Adrenal gland (tissue), 12 donors: ENCODE data around the gene NRXN3. TPM values are rescaled to one million over a fixed set of nuclear protein-coding genes. Genes with fewer than 3 reads are reported as not detected.

Experiments
- DNase-seq, 7 donors: peaks; one replicate each; pipeline ENCODE4 v3.0.0-alpha.2; 2019 to 2020
- H3K27ac ChIP-seq, 5 donors: fragments of 200-600 bp; sonication (generic) in 4 of 5; 1 replicate in 3 of 5; 2 replicates in 2 of 5; pipeline versions ENCODE4 v1.5.1 to v1.8.0; 2016 to 2020; ENCODE audit warnings: mild to moderate bottlenecking in 1 of 5
- H3K27me3 ChIP-seq: fragments of 200-600 bp; 2 replicates; pipeline ENCODE4 v1.8.0; 2021
- H3K36me3 ChIP-seq, 2 donors: fragments of 200-600 bp; replicated peaks in 1 of 2; 1 replicate in 1 of 2; 2 replicates in 1 of 2; pipeline versions ENCODE4 v1.5.1 to v1.8.0; 2018 to 2022
- H3K4me1 ChIP-seq, 2 donors: fragments of 200-600 bp; replicated peaks in 1 of 2; 1 replicate in 1 of 2; 2 replicates in 1 of 2; pipeline versions ENCODE4 v1.5.1 to v1.8.0; 2018 to 2021
- H3K4me3 ChIP-seq, 4 donors: fragments of 200-600 bp; sonication (generic) in 3 of 4; one replicate each; pipeline ENCODE4 v1.5.1; 2016 to 2018
- H3K9me3 ChIP-seq, 3 donors: fragments of 200-600 bp; sonication (generic) in 1 of 3; replicated peaks in 1 of 3; 1 replicate in 2 of 3; 2 replicates in 1 of 3; pipeline versions ENCODE4 v1.5.1 to v1.8.0; 2016 to 2021
- CTCF ChIP-seq, 6 experiments: fragments of 450-650 bp in 4 of 6; fragments of 200-600 bp in 2 of 6; sonication (generic) in 1 of 6; IDR thresholded peaks; 1 replicate in 5 of 6; 2 replicates in 1 of 6; pipeline versions ENCODE4 v1.5.1 to v1.8.0; 2016 to 2021; ENCODE audit warnings: antibody characterized with exemption in 6 of 6, mild to moderate bottlenecking in 2 of 6, moderate library complexity in 1 of 6
- POLR2A ChIP-seq, 2 donors: fragments of 450-650 bp; IDR thresholded peaks; one replicate each; pipeline ENCODE4 v1.6.1; 2017; ENCODE audit warnings: antibody characterized with exemption in 2 of 2, mild to moderate bottlenecking in 2 of 2, moderate library complexity in 1 of 2
- WGBS, 4 donors: extraction: QIAGEN DNeasy Blood & Tissue Kit in 2 of 4; methylation state at CpG; one replicate each; pipeline versions ENCODE4 v1.1.5 to v1.1.7; 2013 to 2017; 5-methylcytosine and 5-hydroxymethylcytosine counted together
- intact Hi-C, 2 donors: fragments of 100-400 bp; cut with DNase I; formaldehyde crosslinking; loops; one replicate each; pipeline versions ENCODE4 v1.14.1 to v1.15.0; 2022 to 2023
- polyA plus RNA-seq, 3 donors: library from polyadenylated mRNA; stranded (reverse); fragments of 200-250 nt in 2 of 3; fragments of 350-450 nt in 1 of 3; fragmentation: Illumina TruSeq in 1 of 3; extraction: RNeasy Lipid Tissue Mini Kit (QIAGEN cat#74804) in 1 of 3; gene quantifications; one replicate each; pipeline ENCODE4 v1.2.3, GENCODE V29; 2013 to 2014
- total RNA-seq, 9 donors: library from RNA; depleted of rRNA in 4 of 9; stranded (reverse); fragments of >200 nt in 4 of 9; fragments of 120-200 nt in 1 of 9; fragmentation: NEBNext Ultra II Directional in 1 of 9; extraction: Animal tissue kit (Norgen Biotek cat#: 25700) in 1 of 9; gene quantifications; one replicate each; pipeline versions ENCODE4 v1.1.0 to v1.2.4, GENCODE V29; 2013 to 2023
- donor health status: healthy with polysubstance abuse.
- donor health status: Bipolar disorder and iron deficiency.
- donor health status: DM: yes; HTN: yes; CAD: no.
- donor health status: DM: no; HTN: no; CAD: no.
- donor health status: DM: no; HTN: no; CAD: no.
- donor health status: DM: yes; HTN: yes; CAD: no.

Gene NRXN3
- total and polyA plus RNA-seq, 12 donors, result 0.09 to 8.5 (median 1.6) TPM

- no peak overlapping the region for H3K4me3 ChIP-seq
- H3K4me1 ChIP-seq, result no peaks in the 10 kb centered on the region
- no peak overlapping the region for H3K27ac ChIP-seq
- H3K27me3 ChIP-seq, result peaks cover 4% of the 10 kb centered on the region
- no peaks in the 10 kb centered on the region for H3K9me3 ChIP-seq
- TF ChIP-seq CTCF (IDR thresholded peaks at IDR 0.05), result no peak
- no peak for TF ChIP-seq POLR2A (IDR thresholded peaks at IDR 0.05)
- intact Hi-C loops, result no loop called here
- H3K36me3 ChIP-seq, result no peaks in the 10 kb centered on the region
- DNase-seq, result no peak
- WGBS, 4 donors, result 64 to 68% (median 65%) methylated on average over 9 of the region's 9 CpGs
Observed at GRCh38 chr14:79708426-79709388, 1538.5 kb downstream of the NRXN3 start.

- intact Hi-C loops, result no loop called here
- Histone ChIP-seq H3K36me3 (no peaks in the 10 kb centered on the region), H3K27me3 (peaks cover 4% of the 10 kb centered on the region), H3K9me3 (no peaks in the 10 kb centered on the region), H3K4me3 (no peak overlapping the region), H3K4me1 (no peaks in the 10 kb centered on the region), H3K27ac (no peak overlapping the region)
- TF ChIP-seq POLR2A (IDR thresholded peaks at IDR 0.05) (no peak), CTCF (IDR thresholded peaks at IDR 0.05) (no peak)
- no peak for DNase-seq
- WGBS, 4 donors, result 36 to 52% (median 43%) methylated on average over 3 of the region's 3 CpGs
Observed at GRCh38 chr14:79709573-79709972, 1539.4 kb downstream of the NRXN3 start.

GRCh38 chr14:79712302-79712950 lies 1542.3 kb downstream of the NRXN3 start:
- WGBS, 4 donors, result 68 to 73% (median 71%) methylated on average over 11 of the region's 11 CpGs
- no peaks in the 10 kb centered on the region for H3K27me3 ChIP-seq
- H3K36me3 ChIP-seq, result no peaks in the 10 kb centered on the region
- H3K9me3 ChIP-seq, result no peaks in the 10 kb centered on the region
- TF ChIP-seq CTCF (IDR thresholded peaks at IDR 0.05) (no peak), POLR2A (IDR thresholded peaks at IDR 0.05) (no peak)
- no peak overlapping the region for H3K4me3 ChIP-seq
- DNase-seq, result no peak
- no peaks in the 10 kb centered on the region for H3K4me1 ChIP-seq
- intact Hi-C loops, result no loop called here
- H3K27ac ChIP-seq, result no peak overlapping the region

- intact Hi-C loops, result no loop called here
- no peaks in the 10 kb centered on the region for H3K27me3 ChIP-seq
Observed at GRCh38 chr14:79721399-79722084, 1551.4 kb downstream of the NRXN3 start.

More at GRCh38 chr14:79721399-79722084, 1551.4 kb downstream of the NRXN3 start:
- 73 to 86% (median 78%) methylated on average over 5 of the region's 5 CpGs for WGBS, 4 donors
- no peaks in the 10 kb centered on the region for H3K4me1 ChIP-seq
- no peak for DNase-seq
- no peak overlapping the region for H3K4me3 ChIP-seq
- H3K9me3 ChIP-seq, result no peaks in the 10 kb centered on the region
- no peak for TF ChIP-seq POLR2A (IDR thresholded peaks at IDR 0.05)
- TF ChIP-seq CTCF (IDR thresholded peaks at IDR 0.05), result no peak
- H3K36me3 ChIP-seq, result no peaks in the 10 kb centered on the region
- no peak overlapping the region for H3K27ac ChIP-seq
